ENCODE measurements around the gene SMIM20. TPM values are rescaled to one million over a fixed set of nuclear protein-coding genes. Genes with fewer than 3 reads are reported as not detected.
A peak's percentile ranks its signal among the peaks of the same experiment; 100 is the strongest.

SMIM20 gene
- total RNA-seq, 2 donors from 2014 or later, result 0.99 to 21.5 TPM

DNA sequence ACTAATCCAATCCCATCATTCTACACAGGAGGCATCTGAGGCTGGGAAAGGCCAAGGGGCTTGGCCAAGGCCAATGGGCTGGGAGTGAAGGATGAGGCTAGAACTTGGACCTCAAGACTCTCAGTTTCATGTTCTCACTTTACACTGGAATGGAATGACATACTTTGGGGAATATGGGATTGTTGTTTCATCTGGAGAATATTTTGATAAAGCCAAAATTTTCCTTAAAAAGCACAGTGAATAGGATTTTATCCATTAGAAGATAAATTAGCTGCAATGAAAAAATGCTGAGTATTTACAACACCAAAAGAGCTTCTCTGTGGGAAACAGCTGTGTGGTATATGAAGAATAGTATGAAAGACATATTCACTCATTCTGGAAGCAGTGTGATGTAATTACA, 29.3 kb downstream of the SMIM20 start:
- DNase-seq, result no peak
- no peaks in the 10 kb centered on the region for H3K27me3 ChIP-seq
- no peak overlapping the region for H3K4me3 ChIP-seq
- no peaks in the 10 kb centered on the region for H3K9me3 ChIP-seq
- intact Hi-C loops (cut with DNase I), result no loop called here
- no peak overlapping the region for H3K27ac ChIP-seq
- H3K4me1 ChIP-seq, result no peaks in the 10 kb centered on the region
- TF ChIP-seq CTCF (IDR thresholded peaks at IDR 0.05) (no peak), POLR2A (IDR thresholded peaks at IDR 0.05) (no peak)
- ATAC-seq, result no peak
- no peaks in the 10 kb centered on the region for H3K36me3 ChIP-seq (replicated peaks in 1 of 2; ENCODE audit: insufficient read depth in 1 of 2, low read depth in 2 of 2)

- TF ChIP-seq CTCF (IDR thresholded peaks at IDR 0.05) (no peak), POLR2A (IDR thresholded peaks at IDR 0.05) (no peak)
These were observed 29.8 kb downstream of the SMIM20 start for GRCh38 chr4:25943805-25944204.

GRCh38 chr4:25948051-25948450, 34.0 kb downstream of the SMIM20 start:
- ATAC-seq (no peak), DNase-seq (no peak)
- Histone ChIP-seq H3K27ac (no peak overlapping the region), H3K4me3 (no peak overlapping the region), H3K4me1 (peaks cover 5% of the 10 kb centered on the region), H3K27me3 (no peaks in the 10 kb centered on the region), H3K9me3 (no peaks in the 10 kb centered on the region), H3K36me3 (replicated peaks in 1 of 2; ENCODE audit: insufficient read depth in 1 of 2, low read depth in 2 of 2) (no peaks in the 10 kb centered on the region)
- TF ChIP-seq CTCF (IDR thresholded peaks at IDR 0.05), result no peak
- TF ChIP-seq POLR2A (IDR thresholded peaks at IDR 0.05), result no peak
- WGBS, 2 donors, result 96 to 100% methylated on average over 1 of the region's 1 CpG
- intact Hi-C loops (cut with DNase I), result no loop called here

More at GRCh38 chr4:25943805-25944204, 29.8 kb downstream of the SMIM20 start:
- H3K4me1 ChIP-seq, result no peaks in the 10 kb centered on the region
- no peaks in the 10 kb centered on the region for H3K27me3 ChIP-seq
- no peak overlapping the region for H3K4me3 ChIP-seq
- no peak for ATAC-seq
- no peaks in the 10 kb centered on the region for H3K36me3 ChIP-seq (replicated peaks in 1 of 2; ENCODE audit: insufficient read depth in 1 of 2, low read depth in 2 of 2)
- H3K27ac ChIP-seq, result no peak overlapping the region
- no peaks in the 10 kb centered on the region for H3K9me3 ChIP-seq
- DNase-seq, result no peak
- intact Hi-C loops (cut with DNase I), result no loop called here

DNA sequence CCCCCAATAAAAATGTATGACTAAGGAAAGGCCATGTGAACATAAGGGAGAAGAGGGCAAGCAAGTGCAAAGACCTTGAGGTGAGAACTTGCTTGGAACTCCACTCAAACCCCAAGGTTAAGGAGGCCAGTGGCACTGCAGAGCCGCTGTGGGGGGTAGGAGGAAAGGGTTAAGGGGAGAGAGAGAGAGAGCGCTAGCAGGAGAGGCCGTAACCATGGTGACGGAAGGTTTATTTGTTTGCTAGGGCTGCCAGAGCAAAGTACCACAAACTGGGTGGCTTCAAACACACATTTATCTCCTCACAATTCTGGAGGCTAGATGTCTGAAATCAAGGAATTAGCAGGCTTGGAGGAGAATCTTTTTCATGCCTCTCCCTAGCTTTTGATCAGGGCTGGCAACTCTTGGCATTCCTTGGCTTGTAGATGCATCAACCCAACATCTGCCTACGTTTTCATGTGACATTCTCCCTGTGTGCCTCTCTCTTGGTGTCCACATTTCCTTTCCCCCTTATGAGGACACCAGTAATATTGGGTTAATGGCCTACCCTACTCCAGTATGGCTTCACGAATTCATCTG, 35.2 kb downstream of the SMIM20 start:
- intact Hi-C loops (cut with DNase I), result no loop called here
- DNase-seq (peak in 3 of 4 donors; percentile 26 to 41 (median 28)), ATAC-seq (peak; percentile 47)
- TF ChIP-seq CTCF (IDR thresholded peaks at IDR 0.05) (no peak), POLR2A (IDR thresholded peaks at IDR 0.05) (no peak)
- H3K9me3 ChIP-seq, result no peaks in the 10 kb centered on the region
- peaks cover 5% of the 10 kb centered on the region for H3K4me1 ChIP-seq
- H3K27me3 ChIP-seq, result no peaks in the 10 kb centered on the region
- 21 to 29% methylated on average over 6 of the region's 6 CpGs for WGBS, 2 donors
- H3K4me3 ChIP-seq, result no peak overlapping the region
- H3K27ac ChIP-seq, result no peak overlapping the region
- no peaks in the 10 kb centered on the region for H3K36me3 ChIP-seq (replicated peaks in 1 of 2; ENCODE audit: insufficient read depth in 1 of 2, low read depth in 2 of 2)

GRCh38 chr4:25949994-25950393, 36.0 kb downstream of the SMIM20 start:
- no peaks in the 10 kb centered on the region for H3K9me3 ChIP-seq
- H3K4me3 ChIP-seq, result no peak overlapping the region
- DNase-seq, result no peak
- TF ChIP-seq POLR2A (IDR thresholded peaks at IDR 0.05), result no peak
- no peak for TF ChIP-seq CTCF (IDR thresholded peaks at IDR 0.05)
- intact Hi-C loops (cut with DNase I), result no loop called here
- no peaks in the 10 kb centered on the region for H3K36me3 ChIP-seq (replicated peaks in 1 of 2; ENCODE audit: insufficient read depth in 1 of 2, low read depth in 2 of 2)
- H3K4me1 ChIP-seq, result peaks cover 5% of the 10 kb centered on the region
- 72 to 83% methylated on average over 8 of the region's 8 CpGs for WGBS, 2 donors
- ATAC-seq, result no peak
- H3K27ac ChIP-seq, result no peak overlapping the region
- H3K27me3 ChIP-seq, result no peaks in the 10 kb centered on the region

All from body of pancreas (tissue), 4 donors.